T-helper 2 cell treated with Interferon-gamma antibody and Interleukin-4, amounts not matched to agents 100 ng/mL and 5 ng/mL, for 36 hours (primary cell): ENCODE data around the gene CRACR2A. TPM values are rescaled to one million over a fixed set of nuclear protein-coding genes. Genes with fewer than 3 reads are reported as not detected.

Experiments used
- intact Hi-C: fragments of 100-400 bp; cut with micrococcal nuclease; formaldehyde crosslinking; loops from one replicate; pipeline ENCODE4 v1.15.1; 2023
- total RNA-seq: library from RNA; stranded (reverse); gene quantifications from 2 replicates; pipeline ENCODE4 v1.2.3, GENCODE V29; 2022

Gene CRACR2A
- total RNA-seq, 1 donor from 2014 or later: 39.2 TPM

GRCh38 chr12:3600951-3601350 lies 152.0 kb downstream of the CRACR2A start:
- intact Hi-C loops: no loop called here

- intact Hi-C loops: no loop called here
Observed at GRCh38 chr12:3600039-3600720, 152.7 kb downstream of the CRACR2A start.

- intact Hi-C loops: no loop called here
Observed at GRCh38 chr12:3598896-3599860, 153.7 kb downstream of the CRACR2A start.

- intact Hi-C loops: no loop called here
Observed at GRCh38 chr12:3597526-3598210, 155.2 kb downstream of the CRACR2A start.

GRCh38 chr12:3596703-3597415 lies 156.1 kb downstream of the CRACR2A start:
- intact Hi-C loops: no loop called here

- intact Hi-C loops: no loop called here
Observed at GRCh38 chr12:3595721-3596120, 157.2 kb downstream of the CRACR2A start.

GRCh38 chr12:3594966-3595365 lies 157.9 kb downstream of the CRACR2A start:
- intact Hi-C loops: no loop called here

GRCh38 chr12:3593906-3594483 lies 158.9 kb downstream of the CRACR2A start:
- intact Hi-C loops: no loop called here

GRCh38 chr12:3592856-3593625 lies 159.9 kb downstream of the CRACR2A start:
- intact Hi-C loops: no loop called here

- intact Hi-C loops: no loop called here
Observed at GRCh38 chr12:3589745-3590144, 163.2 kb downstream of the CRACR2A start.

- intact Hi-C loops: no loop called here
Observed at GRCh38 chr12:3587402-3588013, 165.4 kb downstream of the CRACR2A start.

GRCh38 chr12:3583656-3584334 lies 169.1 kb downstream of the CRACR2A start:
- intact Hi-C loops: no loop called here

GRCh38 chr12:3580094-3580749 lies 172.7 kb downstream of the CRACR2A start:
- intact Hi-C loops: no loop called here

- intact Hi-C loops: no loop called here
Observed at GRCh38 chr12:3579446-3580093, 173.3 kb downstream of the CRACR2A start.

- intact Hi-C loops: no loop called here
Observed at GRCh38 chr12:3578557-3578956, 174.4 kb downstream of the CRACR2A start.

GRCh38 chr12:3576891-3577290 lies 176.0 kb downstream of the CRACR2A start:
- intact Hi-C loops: no loop called here

- intact Hi-C loops: no loop called here
Observed at GRCh38 chr12:3574986-3575385, 177.9 kb downstream of the CRACR2A start.

GRCh38 chr12:3572560-3572959 lies 180.3 kb downstream of the CRACR2A start:
- intact Hi-C loops: no loop called here
